ENCODE data around the gene IDH2. TPM values are rescaled to one million over a fixed set of nuclear protein-coding genes. Genes with fewer than 3 reads are reported as not detected.

IDH2 gene
- total and polyA plus RNA-seq, 2 donors (not counting 3 experiments of a cell fraction or from before 2014, with no cell fraction given), result 123 to 127 TPM

- H4K20me1 ChIP-seq (replicated peaks; ENCODE audit: control insufficient read depth, extremely low read depth, insufficient read depth, low read length), result no peaks in the 10 kb centered on the region
- intact Hi-C loops (cut with micrococcal nuclease) (no loop called here), dilution Hi-C loops (cut with MboI; ENCODE audit: extremely low pct_ligation_motif_present, low sequenced_read_pairs) (no loop called here)
- H3K9me3 ChIP-seq (replicated peaks; ENCODE audit: control insufficient read depth, insufficient read depth, low read length), result no peaks in the 10 kb centered on the region
- TF ChIP-seq MAX (IDR thresholded peaks at IDR 0.05; ENCODE audit: insufficient read depth, insufficient read length) (no peak), JUN (IDR thresholded peaks at IDR 0.05; ENCODE audit: borderline replicate concordance, insufficient read depth, insufficient read length, low read depth) (no peak), POLR2A (IDR thresholded peaks at IDR 0.05; ENCODE audit: low read depth, low read length) (no peak), POLR2AphosphoS5 (IDR thresholded peaks at IDR 0.05; ENCODE audit: insufficient read depth, low read depth, low read length) (no peak), EZH2 (IDR thresholded peaks at IDR 0.05; ENCODE audit: borderline replicate concordance, low read depth, low read length, severe bottlenecking) (no peak), FOS (IDR thresholded peaks at IDR 0.05; ENCODE audit: borderline replicate concordance, insufficient read depth, low read length) (no peak), MYC (IDR thresholded peaks at IDR 0.05; ENCODE audit: low read depth, low read length) (no peak), GATA2 (IDR thresholded peaks at IDR 0.05; ENCODE audit: insufficient read depth, insufficient read length, low read depth, low read length) (no peak)
- TF ChIP-seq, protein P1, sequence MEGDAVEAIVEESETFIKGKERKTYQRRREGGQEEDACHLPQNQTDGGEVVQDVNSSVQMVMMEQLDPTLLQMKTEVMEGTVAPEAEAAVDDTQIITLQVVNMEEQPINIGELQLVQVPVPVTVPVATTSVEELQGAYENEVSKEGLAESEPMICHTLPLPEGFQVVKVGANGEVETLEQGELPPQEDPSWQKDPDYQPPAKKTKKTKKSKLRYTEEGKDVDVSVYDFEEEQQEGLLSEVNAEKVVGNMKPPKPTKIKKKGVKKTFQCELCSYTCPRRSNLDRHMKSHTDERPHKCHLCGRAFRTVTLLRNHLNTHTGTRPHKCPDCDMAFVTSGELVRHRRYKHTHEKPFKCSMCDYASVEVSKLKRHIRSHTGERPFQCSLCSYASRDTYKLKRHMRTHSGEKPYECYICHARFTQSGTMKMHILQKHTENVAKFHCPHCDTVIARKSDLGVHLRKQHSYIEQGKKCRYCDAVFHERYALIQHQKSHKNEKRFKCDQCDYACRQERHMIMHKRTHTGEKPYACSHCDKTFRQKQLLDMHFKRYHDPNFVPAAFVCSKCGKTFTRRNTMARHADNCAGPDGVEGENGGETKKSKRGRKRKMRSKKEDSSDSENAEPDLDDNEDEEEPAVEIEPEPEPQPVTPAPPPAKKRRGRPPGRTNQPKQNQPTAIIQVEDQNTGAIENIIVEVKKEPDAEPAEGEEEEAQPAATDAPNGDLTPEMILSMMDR (IDR thresholded peaks at IDR 0.05; ENCODE audit: extremely low read depth in 1 of 2, insufficient read depth in 1 of 2, low read depth in 1 of 2, low read length in 2 of 2), result no peak
- FAIRE-seq, result no peak
- H3K79me2 ChIP-seq (ENCODE audit: control insufficient read depth, insufficient read depth, low read length), result peaks cover 4% of the 10 kb centered on the region
- no peak overlapping the region for H3K4me2 ChIP-seq (ENCODE audit: insufficient read depth, low read length)
- POLR2A ChIA-PET, result no interaction called here
- no TSS peak for BruUV-seq (replicated peaks)
- no peak overlapping the region for H3K27ac ChIP-seq (ENCODE audit: insufficient read depth, low read depth, low read length)
- H2AFZ ChIP-seq (ENCODE audit: low read depth, low read length), result no peak overlapping the region
- no peaks in the 10 kb centered on the region for H3K9me1 ChIP-seq (replicated peaks; ENCODE audit: control insufficient read depth, extremely low read depth, insufficient read depth, low read length)
- no peak for DNase-seq (ENCODE audit: low read depth, low spot score)
- no peaks in the 10 kb centered on the region for H3K36me3 ChIP-seq (ENCODE audit: control insufficient read depth in 2 of 2, extremely low read depth in 1 of 2, insufficient read depth in 2 of 2, low read length in 2 of 2)
- no peak overlapping the region for H3K4me3 ChIP-seq (replicated peaks in 1 of 3; ENCODE audit: insufficient read depth in 1 of 3, low read depth in 1 of 3, low read length in 3 of 3)
- no peaks in the 10 kb centered on the region for H3K4me1 ChIP-seq (ENCODE audit: control insufficient read depth, extremely low read depth, insufficient read depth, low read length)
- CTCF ChIA-PET, result interaction anchor here (1.4 kb wide), 1 partner anchor 12 kb away, joined by 4 read pairs; no protein-coding TSS in a partner anchor
- H3K27me3 ChIP-seq (ENCODE audit: control insufficient read depth in 2 of 2, insufficient read depth in 2 of 2, low read length in 2 of 2), result no peaks in the 10 kb centered on the region
- no peak overlapping the region for H3K9ac ChIP-seq (replicated peaks; ENCODE audit: extremely low read depth, insufficient read depth, low read length)
Observed at GRCh38 chr15:90046911-90047392, 55.3 kb downstream of the IDH2 start.

Measured in endothelial cell of umbilical vein (primary cell).